HG02798 (cell line): Measurements from ENCODE around the gene DCAF5.
"Not testable (repeated sequence)": the region's sequence is repeated elsewhere in the genome, so short reads cannot be mapped to it uniquely, and the experiment has no call there.

ENCODE experiments used
- ATAC-seq: cut with Tn5 transposase; IDR thresholded peaks from one replicate; pipeline ENCODE4 v1.9.1; 2021; ENCODE audit warnings: mild to moderate bottlenecking; ENCODE audit not compliant: unreplicated experiment, poor library complexity

The DCAF5 gene

GRCh38 chr14:69044965-69045555 lies 107.9 kb downstream of the DCAF5 start:
- ATAC-seq: no peak

GRCh38 chr14:69044296-69044695 lies 108.6 kb downstream of the DCAF5 start:
- no peak for ATAC-seq

- ATAC-seq: no peak
These were observed 109.2 kb downstream of the DCAF5 start for GRCh38 chr14:69043596-69044260.

- no peak for ATAC-seq
These were observed 110.0 kb downstream of the DCAF5 start for GRCh38 chr14:69042787-69043444.

GRCh38 chr14:69042299-69042698 lies 110.6 kb downstream of the DCAF5 start:
- ATAC-seq: no peak

DNA sequence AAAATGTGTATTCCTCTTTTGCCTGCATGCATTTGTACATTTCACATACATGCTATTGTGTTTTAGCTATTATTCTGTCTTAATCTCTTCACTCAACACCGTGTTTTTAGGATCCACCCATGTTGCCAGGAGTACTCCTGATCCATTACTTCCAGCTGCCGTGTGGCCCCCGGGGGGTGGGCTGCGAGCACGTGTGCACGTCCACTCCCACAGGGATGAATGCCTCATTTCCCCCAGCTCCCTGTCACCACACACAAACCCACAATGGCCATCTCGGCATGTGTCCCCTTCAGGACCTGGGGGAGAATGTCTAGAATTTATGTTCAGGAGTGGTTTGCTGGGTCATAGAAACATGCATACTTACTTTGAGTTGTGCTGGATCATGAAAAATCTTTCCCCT lies 111.1 kb downstream of the DCAF5 start:
- no peak for ATAC-seq

GRCh38 chr14:69040353-69040752 lies 112.6 kb downstream of the DCAF5 start:
- ATAC-seq: no peak

DNA sequence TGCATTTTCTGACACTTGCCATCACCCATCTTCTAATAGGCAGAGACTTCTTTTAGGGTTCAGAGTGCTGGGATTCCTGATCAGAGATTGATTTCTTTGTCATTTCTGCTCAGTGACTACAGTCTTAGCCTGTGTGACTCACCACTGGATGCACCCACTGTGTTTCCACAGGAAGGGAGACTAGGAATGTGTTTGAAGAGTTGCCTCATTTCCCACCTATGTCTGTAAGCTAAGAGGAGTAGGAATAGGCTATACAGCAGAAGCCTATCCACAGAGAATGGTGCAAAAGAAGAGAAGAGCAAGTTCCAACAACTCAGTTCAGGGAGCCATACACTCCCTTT lies 113.7 kb downstream of the DCAF5 start:
- ATAC-seq: no peak

GRCh38 chr14:69038455-69039287 lies 114.2 kb downstream of the DCAF5 start:
- ATAC-seq: no peak

GRCh38 chr14:69037790-69038454 lies 115.0 kb downstream of the DCAF5 start:
- no peak for ATAC-seq

- no peak for ATAC-seq
These were observed 116.0 kb downstream of the DCAF5 start for GRCh38 chr14:69036757-69037506.

DNA sequence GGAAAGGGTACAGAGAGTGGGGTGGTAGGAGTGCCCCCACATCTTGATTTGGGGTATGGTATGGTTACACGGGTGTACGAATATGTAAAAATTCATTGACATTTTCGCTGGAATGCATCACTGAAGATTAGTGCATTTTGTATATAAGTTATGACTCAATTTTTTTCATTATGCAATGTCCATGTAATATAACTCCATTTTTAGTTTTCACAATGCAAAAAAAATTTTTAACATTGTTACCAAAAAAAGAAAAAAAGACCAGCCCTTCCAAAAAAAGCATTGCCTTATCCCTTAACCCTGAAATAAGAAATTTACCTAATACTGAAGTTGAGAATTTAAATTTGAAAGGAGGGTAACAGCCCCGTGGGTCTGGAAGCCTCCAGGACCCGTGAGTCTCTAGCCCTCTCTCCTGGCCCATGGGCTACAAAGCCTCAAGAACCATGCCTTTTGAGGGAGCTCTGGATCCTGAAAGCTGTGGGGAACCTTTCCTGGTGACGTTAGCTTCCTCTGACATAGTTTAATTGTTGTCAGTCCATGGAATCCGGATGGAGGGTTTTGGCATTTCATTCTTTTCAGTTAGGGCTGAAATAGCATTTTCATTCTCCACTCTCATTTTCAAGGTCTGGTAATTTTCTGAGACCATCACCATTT lies 118.2 kb downstream of the DCAF5 start:
- ATAC-seq: no peak

- no peak for ATAC-seq
These were observed 125.5 kb downstream of the DCAF5 start for GRCh38 chr14:69027242-69027913.

DNA sequence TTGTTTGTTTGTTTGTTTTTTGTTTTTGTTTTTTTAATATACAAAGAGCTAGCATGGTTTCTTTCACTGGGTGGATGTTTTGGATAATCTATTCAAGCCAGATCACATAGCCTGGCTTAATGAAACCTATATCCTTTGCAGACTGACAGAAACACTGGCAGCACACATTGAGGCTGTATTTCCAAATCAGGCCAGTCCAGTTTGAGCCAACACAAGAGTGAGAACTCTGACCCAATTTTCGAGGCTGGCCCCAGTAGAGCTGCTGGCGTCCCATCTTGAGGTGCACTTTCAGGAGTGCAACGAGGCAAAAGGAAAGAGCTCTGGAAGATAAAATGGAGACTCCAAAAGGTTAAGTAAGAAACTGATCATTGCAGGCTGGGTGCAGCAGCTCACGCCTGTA lies 129.9 kb downstream of the DCAF5 start:
- ATAC-seq: no peak

DNA sequence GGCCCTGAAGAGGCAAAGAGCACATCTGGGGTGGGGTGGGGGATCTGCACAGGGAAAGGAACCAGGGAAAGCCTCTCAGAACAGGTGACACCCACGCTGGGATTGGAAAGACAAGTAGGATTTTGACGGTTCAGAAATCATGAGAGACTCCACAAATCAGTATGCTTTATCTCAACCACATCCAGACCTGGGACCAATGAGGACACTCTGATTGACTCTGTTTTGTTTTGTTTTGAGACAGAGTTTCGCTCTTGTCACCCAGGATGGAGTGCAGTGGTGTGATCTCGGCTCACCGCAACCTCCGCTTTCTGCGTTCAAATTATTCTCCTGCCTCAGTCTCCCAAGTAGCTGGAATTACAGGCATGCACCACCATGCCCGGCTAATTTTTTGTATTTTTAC lies 130.8 kb downstream of the DCAF5 start:
- ATAC-seq: not testable (repeated sequence)

- no peak for ATAC-seq
These were observed 135.2 kb downstream of the DCAF5 start for GRCh38 chr14:69017706-69018105.

DNA sequence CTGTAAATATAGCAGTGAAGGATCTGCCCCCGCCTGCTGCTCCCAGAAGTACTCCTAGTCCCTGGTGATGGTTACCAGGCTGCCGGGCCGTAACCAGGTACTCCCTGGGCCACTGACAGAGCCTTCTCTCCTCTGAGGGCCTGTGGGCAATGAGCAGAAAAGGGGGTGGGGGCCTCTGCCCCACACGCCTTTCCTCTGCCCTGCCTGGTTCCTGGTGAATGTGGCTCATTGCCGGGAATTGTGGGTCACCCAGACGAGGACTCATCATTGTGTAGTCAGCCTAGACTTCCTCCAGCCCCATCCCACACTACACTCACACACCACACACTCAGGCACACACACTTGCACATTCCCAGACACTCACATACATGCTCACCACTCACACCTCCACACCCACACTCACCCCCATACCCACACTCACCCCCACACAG lies 138.1 kb downstream of the DCAF5 start:
- ATAC-seq: no peak

DNA sequence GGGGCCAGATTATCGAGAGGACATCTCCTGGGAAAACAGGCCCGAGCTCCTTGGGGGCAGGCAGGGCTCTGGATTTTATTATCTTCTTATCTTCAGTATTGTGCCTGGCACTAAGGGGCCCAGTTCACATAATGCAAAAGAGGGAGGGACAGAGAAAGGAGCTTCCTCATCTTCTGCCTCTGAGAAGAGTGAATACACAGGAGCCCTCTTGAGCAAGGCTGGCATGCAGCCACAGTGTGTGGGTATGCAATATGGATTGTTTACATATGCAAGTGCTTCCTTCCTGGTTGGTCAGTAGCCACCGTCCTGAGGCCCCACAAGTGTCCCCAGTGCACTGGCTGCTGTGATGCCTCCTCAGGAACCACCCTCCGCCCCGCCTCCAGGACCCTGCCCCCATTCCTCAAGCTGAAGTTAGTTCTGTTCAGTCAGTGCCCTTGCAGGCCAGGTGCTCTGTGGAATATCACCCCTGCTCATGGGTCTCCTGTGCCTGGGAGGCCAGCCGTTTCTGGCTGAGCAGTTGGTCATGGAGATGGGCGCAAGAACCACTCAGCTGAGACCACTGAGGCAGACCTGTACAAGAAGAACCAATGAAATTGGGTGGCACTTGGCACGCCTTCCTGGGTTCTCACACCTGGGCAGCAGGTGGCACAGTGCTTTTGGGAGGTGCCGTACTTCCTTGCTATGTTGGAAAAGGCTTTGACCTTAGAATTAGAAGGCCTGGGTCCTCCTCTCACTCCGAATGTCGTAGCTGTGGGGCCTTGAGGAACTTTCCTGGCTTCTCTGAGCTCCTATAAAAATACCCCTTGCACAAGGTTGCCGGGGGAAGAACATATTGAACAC lies 138.8 kb downstream of the DCAF5 start:
- ATAC-seq: no peak
